Suppressor macrophage (primary cell): ENCODE results near the gene LDB2.
"Not testable (repeated sequence)": the region's sequence is repeated elsewhere in the genome, so short reads cannot be mapped to it uniquely, and the experiment has no call there.

Experiments used
- DNase-seq, 4 experiments: peaks; one replicate each; pipeline ENCODE4 v3.0.0-alpha.2; 2020 to 2022

Gene LDB2

GRCh38 chr4:16590797-16591196 lies 307.6 kb downstream of the LDB2 start:
- DNase-seq, result no peak

DNA sequence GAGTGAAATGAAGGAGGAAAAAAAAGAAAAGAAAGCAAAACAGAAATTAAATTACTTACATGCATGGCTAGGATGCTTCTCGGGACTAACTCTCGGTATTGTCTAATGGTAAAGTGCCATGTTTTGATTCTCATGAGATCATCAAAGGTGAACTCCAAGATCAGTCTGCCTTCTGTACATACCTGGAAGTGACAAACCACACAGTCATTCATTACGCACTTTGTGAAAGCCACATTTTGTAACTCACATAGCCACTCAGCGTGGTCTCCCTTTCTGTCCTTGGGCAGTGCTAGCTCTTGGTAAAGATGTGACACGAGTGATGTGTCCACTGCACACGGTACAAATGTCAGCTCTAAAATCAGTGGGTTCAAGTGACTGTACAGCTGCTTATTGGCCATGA lies 309.8 kb downstream of the LDB2 start:
- DNase-seq, result no peak

DNA sequence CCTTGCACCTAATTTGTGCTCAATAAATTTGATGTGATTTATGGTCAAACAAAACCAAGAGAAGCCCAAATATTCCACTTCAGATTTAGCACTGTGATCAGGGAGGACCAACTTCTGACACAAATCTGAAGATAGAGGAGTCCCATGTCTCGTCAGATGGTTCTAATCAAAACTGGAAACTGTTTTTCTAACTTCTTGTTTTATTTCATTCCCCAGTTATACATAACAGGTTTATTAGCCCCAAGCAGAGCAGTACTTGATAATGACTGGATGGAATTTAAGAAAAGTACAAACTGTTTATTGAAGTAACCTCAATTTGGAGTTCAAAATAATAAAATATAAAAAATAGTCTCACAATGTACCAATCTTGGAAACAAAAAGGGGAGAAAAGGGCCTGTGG lies 310.3 kb downstream of the LDB2 start:
- DNase-seq, result no peak

DNA sequence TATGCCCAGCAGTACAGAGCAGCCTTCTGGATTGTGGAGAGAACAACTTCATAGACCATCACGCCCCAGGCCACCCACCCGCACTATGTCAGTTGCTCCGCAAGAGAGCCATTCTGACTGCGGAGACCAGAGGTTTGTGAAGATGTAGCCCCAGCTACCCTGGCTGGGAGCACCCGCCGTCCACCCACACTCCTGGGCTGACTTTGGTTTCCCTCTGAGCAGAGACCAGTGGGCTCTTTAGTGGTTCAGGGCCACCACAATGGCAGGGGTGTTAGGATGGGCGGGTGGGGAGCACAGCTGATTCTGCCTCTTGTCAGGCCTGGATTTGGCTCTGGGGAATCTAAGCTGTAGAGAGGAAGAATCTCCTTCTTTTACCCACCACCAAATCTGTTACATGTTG lies 313.4 kb downstream of the LDB2 start:
- DNase-seq, result no peak

GRCh38 chr4:16583764-16584163 lies 314.7 kb downstream of the LDB2 start:
- DNase-seq, result no peak

DNA sequence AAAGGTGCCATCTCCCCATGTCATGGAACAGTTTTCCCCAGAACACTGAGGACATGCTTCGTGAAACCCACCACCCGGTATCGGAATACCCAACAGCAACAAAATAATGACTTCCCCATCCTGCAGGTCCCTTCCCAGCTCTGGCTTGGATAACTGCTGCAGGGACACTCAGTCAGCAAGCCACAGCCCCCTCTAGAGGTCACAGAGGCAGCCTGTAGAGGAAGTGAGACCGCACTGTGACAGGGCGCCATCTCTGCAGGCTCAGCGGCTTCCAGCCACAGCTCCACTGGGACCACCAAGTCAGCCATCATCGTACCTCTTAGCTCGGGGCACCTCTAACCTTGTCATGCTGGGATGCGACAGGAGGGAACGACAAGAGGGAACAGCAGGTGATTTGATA lies 315.9 kb downstream of the LDB2 start:
- DNase-seq, result no peak

DNA sequence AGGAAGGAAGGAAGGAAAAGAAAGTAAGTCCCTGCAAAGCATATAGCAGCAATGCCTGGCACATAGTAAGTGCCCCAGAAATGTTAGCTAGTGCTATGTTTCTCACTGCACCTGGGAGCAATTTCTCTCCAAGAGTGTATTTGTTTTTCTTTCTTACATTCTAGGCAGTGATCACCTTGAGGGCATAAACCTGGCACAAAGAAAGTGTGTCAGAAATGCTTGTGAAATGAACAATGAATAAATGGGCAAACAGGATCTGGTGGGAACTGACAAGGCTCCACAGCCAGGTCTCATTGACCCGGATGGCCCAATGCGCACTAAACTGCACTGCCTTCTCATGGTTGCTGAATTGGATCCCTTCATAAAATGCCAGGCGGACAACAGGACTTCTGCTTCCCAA lies 316.4 kb downstream of the LDB2 start:
- no peak for DNase-seq

DNA sequence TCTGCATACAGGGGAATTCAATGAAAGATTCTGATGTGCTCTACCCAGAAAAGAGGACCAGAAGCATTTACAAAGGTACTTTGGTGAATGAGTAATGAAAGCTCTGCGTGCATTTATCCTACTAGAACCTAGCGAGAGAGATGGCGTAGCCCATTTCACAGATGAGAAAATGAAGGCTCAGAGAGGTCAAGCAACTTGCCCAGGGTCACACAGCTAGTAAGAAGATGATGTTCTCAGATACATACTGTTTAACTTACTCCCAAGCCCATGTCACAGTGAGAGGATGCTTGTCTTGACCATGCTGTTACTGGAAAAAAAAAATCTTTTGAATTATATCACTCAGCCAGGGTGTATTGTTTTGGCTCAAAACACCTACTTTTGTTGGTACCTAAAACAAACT lies 317.3 kb downstream of the LDB2 start:
- DNase-seq, result no peak

GRCh38 chr4:16580514-16580913 lies 317.9 kb downstream of the LDB2 start:
- DNase-seq, result no peak

GRCh38 chr4:16579866-16580265 lies 318.6 kb downstream of the LDB2 start:
- DNase-seq, result no peak

DNA sequence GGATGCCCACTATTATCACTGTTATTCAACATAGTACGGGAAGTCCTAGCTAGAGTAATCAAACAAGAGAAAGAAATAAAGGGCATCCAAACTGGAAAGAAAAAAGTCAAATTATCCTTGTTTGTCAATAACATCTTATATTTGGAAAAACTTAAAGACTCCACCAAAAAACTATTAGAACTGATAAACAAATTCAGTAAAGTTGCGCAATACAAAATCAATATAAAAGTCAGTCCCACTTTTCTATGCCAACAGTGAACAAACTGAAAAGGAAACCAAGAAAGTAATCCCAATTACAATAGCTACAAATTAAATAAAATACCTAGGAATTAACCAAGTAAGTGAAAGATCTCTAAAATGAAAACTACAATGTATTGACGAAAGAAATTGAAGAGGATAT lies 321.3 kb downstream of the LDB2 start:
- no peak for DNase-seq

- DNase-seq, result no peak
Observed at GRCh38 chr4:16574981-16575380, 323.5 kb downstream of the LDB2 start.

DNA sequence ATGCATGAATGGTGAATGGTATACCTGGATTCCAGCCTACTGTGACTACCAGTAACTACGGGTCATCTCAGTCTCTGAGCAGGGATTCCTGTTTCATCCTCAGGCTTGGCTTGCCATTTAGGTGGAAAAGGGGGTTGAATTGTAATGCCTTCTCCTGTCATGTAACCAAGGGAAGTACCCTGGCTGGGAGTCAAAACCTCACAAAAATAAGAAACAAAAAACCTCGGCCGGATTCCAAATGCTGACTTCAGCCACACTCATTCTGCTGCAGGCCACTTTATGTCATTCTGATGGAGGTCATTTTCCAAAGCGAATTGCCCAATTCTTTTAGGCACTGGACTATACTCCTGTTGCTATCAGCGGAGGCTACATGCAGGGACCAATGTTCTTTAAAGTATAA lies 324.7 kb downstream of the LDB2 start:
- no peak for DNase-seq

DNA sequence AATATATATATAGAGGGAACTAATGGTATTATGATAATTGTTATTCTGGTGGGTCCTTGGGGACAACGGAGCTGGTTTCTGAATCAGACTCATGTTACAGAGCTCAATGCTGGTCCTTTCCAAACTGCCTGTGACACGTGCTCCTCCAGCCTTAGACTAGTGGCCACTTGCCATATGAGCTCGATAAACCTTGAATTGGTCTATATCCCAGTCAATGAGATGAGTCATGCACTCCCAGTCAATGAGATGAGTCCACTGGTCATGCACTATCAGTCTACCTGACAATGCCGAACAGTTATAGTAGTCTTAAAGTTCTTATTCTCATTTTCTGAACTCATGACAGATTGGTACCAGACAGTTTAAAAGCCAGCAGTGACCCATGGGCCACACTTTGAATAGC lies 325.2 kb downstream of the LDB2 start:
- no peak for DNase-seq

GRCh38 chr4:16572631-16573030 lies 325.8 kb downstream of the LDB2 start:
- no peak for DNase-seq

- no peak for DNase-seq
Observed at GRCh38 chr4:16572161-16572560, 326.3 kb downstream of the LDB2 start.

DNA sequence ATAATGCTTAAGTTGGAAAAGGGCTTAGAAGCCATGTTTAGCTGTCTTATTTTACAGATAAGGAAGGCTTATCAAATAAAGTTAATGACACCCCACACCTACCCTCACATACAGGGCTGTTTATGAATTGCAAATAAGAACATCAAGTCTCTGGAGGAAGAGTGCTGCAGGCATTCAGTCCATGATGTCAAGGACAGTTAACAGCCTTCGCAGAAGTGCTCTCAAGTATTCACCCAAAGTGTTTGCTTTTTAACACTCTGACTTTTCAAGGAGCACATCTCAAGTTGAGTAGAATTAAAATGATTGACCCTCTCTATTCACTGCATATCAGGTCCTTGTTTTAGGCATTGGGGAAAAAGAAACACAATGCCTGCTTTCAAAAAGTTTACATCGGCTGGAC lies 328.7 kb downstream of the LDB2 start:
- DNase-seq, result no peak

- DNase-seq, result not testable (repeated sequence)
Observed at GRCh38 chr4:16557316-16557715, 341.1 kb downstream of the LDB2 start.

DNA sequence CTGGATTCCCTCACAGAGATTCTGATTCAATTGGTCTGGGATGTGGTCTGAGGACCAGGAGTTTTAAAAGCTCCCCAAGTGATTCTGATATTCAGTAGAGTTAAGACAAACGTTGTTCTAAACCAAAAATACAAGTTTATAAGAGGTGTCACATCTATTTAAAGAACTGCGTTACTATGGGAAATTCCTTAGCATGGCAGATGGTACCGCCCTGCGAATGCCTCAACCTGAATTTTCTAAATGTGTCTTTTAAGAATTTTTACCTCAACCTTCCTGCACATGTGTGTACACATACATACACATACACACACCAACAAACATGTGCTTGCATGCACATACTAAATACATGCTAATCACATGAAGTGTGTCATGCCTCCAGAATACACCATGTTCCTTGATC lies 343.3 kb downstream of the LDB2 start:
- no peak for DNase-seq

- DNase-seq, result no peak
Observed at GRCh38 chr4:16550531-16550930, 347.9 kb downstream of the LDB2 start.

DNA sequence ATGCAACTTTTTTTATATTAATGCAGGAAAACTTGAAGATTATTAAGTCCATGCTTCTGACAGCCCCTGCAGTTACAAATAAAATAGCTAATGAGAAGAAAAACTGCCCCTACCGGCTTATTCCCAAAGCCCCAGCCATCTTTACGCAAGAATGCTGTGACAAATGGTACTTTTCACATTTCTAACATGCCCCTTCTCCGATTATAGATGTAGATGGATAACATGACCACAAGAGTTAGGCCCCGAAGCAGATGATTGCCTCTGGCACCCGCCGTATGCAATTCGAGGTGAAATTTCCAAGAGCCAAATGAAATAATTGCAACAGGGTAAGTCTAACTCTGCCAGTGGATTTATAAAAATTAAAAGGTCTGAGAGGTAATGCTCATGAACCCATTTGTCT lies 352.8 kb downstream of the LDB2 start:
- DNase-seq, result no peak

GRCh38 chr4:16544869-16545268 lies 353.6 kb downstream of the LDB2 start:
- no peak for DNase-seq

GRCh38 chr4:16544251-16544721 lies 354.2 kb downstream of the LDB2 start:
- no peak for DNase-seq

DNA sequence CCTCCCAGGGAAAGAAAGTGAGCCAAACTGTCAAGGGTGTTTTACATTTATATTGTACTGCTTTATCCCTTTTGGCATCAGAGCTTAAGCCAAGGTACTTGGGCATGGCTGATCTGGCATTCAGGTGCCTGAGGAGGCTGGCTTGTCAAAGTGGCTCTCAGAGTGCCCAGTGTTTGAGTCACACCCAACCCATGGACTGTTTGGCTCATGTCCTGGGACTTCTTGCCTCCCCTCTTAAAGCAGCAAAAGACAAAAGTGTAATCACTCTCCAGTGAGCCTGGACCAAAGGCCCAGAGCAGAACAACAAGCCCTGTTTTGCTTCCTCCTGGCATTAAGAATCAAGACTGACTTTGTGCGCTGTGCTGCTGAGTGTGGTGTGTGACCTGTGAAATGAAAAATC lies 360.5 kb downstream of the LDB2 start:
- no peak for DNase-seq

- peak in 3 of 4 experiments; percentile 3 to 33 (median 13) for DNase-seq
Observed at GRCh38 chr4:16532240-16532970, 366.0 kb downstream of the LDB2 start.
